ENCODE results near the gene PIM1. TPM values are rescaled to one million over a fixed set of nuclear protein-coding genes. Genes with fewer than 3 reads are reported as not detected.

PIM1 gene
- total RNA-seq, 1 experiment from 2014 or later, result 47.5 TPM

DNA sequence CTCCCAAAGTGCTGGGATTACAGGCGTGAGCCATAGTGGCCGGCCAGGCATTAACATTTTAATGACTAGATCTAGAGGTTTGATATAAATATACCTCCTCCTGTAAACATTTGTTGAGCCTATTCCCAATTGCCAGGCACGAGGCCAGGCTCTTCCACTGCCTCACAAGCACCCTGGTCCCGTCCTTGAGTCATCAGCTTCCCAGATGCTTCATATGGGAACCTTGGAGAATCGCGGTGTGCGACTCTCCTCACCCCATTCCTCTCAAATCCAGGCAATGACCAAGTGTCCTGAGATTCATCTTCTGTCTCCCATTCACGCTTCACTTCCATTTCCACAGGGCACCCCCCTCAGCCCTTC is 35.9 kb upstream of the PIM1 start:
- no peak overlapping the region for H3K56ac ChIP-seq (ENCODE audit: insufficient read length, low read depth, low read length)
- H4K5ac ChIP-seq (ENCODE audit: insufficient read length, low read depth, low read length), result no peak overlapping the region
- DNase-seq, result no peak
- peaks cover 7% of the 10 kb centered on the region; the same call in 1 of the 2 replicates for H3K4me1 ChIP-seq (ENCODE audit: insufficient read depth, low read length)
- H3K18ac ChIP-seq (ENCODE audit: insufficient read length, low read depth, low read length), result no peak overlapping the region
- H3K23me2 ChIP-seq (ENCODE audit: insufficient read length, low read depth, low read length, poor library complexity, severe bottlenecking), result peaks cover 15% of the 10 kb centered on the region
- no peak overlapping the region for H2BK5ac ChIP-seq (ENCODE audit: insufficient read length, low read length)
- no peaks in the 10 kb centered on the region for H3K27me3 Mint-ChIP-seq (ENCODE audit: low read depth)
- no peak overlapping the region for H4K91ac ChIP-seq (ENCODE audit: insufficient read length, low read depth, low read length)
- H2BK120ac ChIP-seq (ENCODE audit: low read depth, low read length, poor library complexity, severe bottlenecking), result no peak overlapping the region
- no peak overlapping the region for H4K8ac ChIP-seq (replicated peaks; ENCODE audit: insufficient read length, low read depth, low read length)
- H3K4ac ChIP-seq (ENCODE audit: low read depth, low read length), result no peak overlapping the region
- no peaks in the 10 kb centered on the region for H3K9me3 ChIP-seq (ENCODE audit: control insufficient read depth, low read depth, low read length)
- H3K14ac ChIP-seq (ENCODE audit: insufficient read depth, low read length), result no peak overlapping the region
- H2BK12ac ChIP-seq (ENCODE audit: insufficient read length, low read depth, low read length), result no peak overlapping the region
- no peak overlapping the region for H3T11ph ChIP-seq (ENCODE audit: low read length)
- peaks cover 19 to 25% (median 19%) of the 10 kb centered on the region in 3 experiments for H3K36me3 Mint-ChIP-seq (ENCODE audit: insufficient read depth in 1 of 3, low read depth in 3 of 3)
- H2AK5ac ChIP-seq (ENCODE audit: insufficient read length, low read length), result no peak overlapping the region
- H3K27ac ChIP-seq (ENCODE audit: insufficient read length, low read depth, low read length), result no peak overlapping the region
- no peak overlapping the region for H2BK20ac ChIP-seq (ENCODE audit: low read depth, low read length, poor library complexity, severe bottlenecking)
- H3K4me2 ChIP-seq (ENCODE audit: insufficient read depth, insufficient read length, low read length), result peak overlapping the region; percentile 88
- no peak overlapping the region for H3K23ac ChIP-seq (ENCODE audit: insufficient read length, low read depth, low read length)
- no peak overlapping the region for H3K9ac ChIP-seq (ENCODE audit: extremely low read depth, insufficient read length, low read length)
- no peaks in the 10 kb centered on the region for H3K27me3 ChIP-seq (ENCODE audit: insufficient read depth, low read length)
- H3K79me1 ChIP-seq (ENCODE audit: insufficient read depth, low read depth, low read length, poor library complexity, severe bottlenecking), result no peaks in the 10 kb centered on the region
- no peaks in the 10 kb centered on the region for H4K20me1 ChIP-seq (ENCODE audit: control insufficient read depth, insufficient read depth, insufficient read length)
- H3K79me2 ChIP-seq (ENCODE audit: insufficient read depth, low read length), result peaks cover 22% of the 10 kb centered on the region; the same call in 1 of the 2 replicates
- TF ChIP-seq, protein P1, sequence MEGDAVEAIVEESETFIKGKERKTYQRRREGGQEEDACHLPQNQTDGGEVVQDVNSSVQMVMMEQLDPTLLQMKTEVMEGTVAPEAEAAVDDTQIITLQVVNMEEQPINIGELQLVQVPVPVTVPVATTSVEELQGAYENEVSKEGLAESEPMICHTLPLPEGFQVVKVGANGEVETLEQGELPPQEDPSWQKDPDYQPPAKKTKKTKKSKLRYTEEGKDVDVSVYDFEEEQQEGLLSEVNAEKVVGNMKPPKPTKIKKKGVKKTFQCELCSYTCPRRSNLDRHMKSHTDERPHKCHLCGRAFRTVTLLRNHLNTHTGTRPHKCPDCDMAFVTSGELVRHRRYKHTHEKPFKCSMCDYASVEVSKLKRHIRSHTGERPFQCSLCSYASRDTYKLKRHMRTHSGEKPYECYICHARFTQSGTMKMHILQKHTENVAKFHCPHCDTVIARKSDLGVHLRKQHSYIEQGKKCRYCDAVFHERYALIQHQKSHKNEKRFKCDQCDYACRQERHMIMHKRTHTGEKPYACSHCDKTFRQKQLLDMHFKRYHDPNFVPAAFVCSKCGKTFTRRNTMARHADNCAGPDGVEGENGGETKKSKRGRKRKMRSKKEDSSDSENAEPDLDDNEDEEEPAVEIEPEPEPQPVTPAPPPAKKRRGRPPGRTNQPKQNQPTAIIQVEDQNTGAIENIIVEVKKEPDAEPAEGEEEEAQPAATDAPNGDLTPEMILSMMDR (conservative IDR thresholded peaks at IDR 0.05), result no peak
- peak overlapping the region in 1 of 2 experiments; percentile 68; a peak in 2 of 5 replicates for H3K4me3 Mint-ChIP-seq
- peaks cover 58 to 79% of the 10 kb centered on the region in 2 experiments for H3K4me1 Mint-ChIP-seq
- peaks cover 0 to 3% of the 10 kb centered on the region in 2 experiments; a peak in 1 of 5 replicates for H3K9me3 Mint-ChIP-seq
- no peak overlapping the region for H2BK15ac ChIP-seq (ENCODE audit: low read depth, low read length)
- H3K27ac Mint-ChIP-seq, result peak overlapping the region; percentile 92 to 94 (median 94)
- no peak overlapping the region for H2AFZ ChIP-seq (ENCODE audit: low read length)
- no CpG with 5 or more reads among the region's 8 CpGs for WGBS (ENCODE audit: extremely low coverage, insufficient read length, low lambda C conversion rate)
